Adipose tissue (tissue), 3 donors: ENCODE measurements around the gene TMEM107. TPM values are rescaled to one million over a fixed set of nuclear protein-coding genes. Genes with fewer than 3 reads are reported as not detected.
A peak's percentile ranks its signal among the peaks of the same experiment; 100 is the strongest.

ENCODE experiments used
- H3K27ac ChIP-seq: one replicate; pipeline ENCODE4 v1.5.1; 2013; ENCODE audit warnings: low read depth, low read length
- WGBS, 3 donors: extraction: QIAGEN DNeasy Blood & Tissue Kit; methylation state at CpG; one replicate each; pipeline ENCODE4 v1.1.7; 2013; 5-methylcytosine and 5-hydroxymethylcytosine counted together
- polyA plus RNA-seq, 3 donors: library from polyadenylated mRNA; stranded (reverse); fragments of 200-250 nt; gene quantifications; one replicate each; pipeline ENCODE4 v1.2.3, GENCODE V29; 2013
- donor health status: healthy with polysubstance abuse.
- donor health status: Bipolar disorder and iron deficiency.
- donor health status: healthy.

TMEM107 gene
- polyA plus RNA-seq, 3 donors: 4.5 to 12.1 (median 8.6) TPM

DNA sequence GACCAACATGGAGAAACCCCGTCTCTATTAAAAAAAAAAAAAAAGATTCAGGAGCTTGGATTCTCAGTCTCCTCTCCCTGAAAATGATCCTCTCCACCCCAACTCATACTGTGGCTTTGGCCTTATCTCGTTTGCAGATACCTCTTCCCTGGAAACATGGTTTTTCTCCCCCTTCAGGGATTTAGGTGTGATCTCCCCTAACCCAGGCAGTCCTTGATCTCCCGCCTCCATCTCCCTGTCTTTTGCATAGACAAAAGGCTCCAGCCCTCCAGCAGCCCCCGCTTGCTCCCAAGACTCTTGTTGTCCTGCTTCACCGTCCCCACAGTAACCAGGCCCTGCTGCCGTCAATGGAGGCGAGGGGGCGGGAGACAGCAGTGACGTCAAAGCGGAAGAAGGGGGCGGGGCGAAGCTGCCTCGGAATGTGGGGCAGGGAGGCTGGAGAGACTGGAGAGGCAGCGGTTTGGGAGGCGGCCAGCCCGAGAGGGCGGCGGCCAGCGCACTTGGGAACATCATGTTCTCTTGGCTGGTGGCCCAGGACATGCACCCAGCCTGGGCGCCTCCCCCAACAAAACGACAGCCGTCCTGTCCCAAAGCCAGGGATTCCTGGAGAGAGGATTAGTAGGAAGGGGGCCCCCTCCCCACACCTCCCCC, 22.1 kb downstream of the TMEM107 start:
- 2 to 3% (median 2%) methylated on average over 17 to 22 of the region's 22 CpGs for WGBS, 3 donors
- H3K27ac ChIP-seq: peak overlapping the region; percentile 90

- H3K27ac ChIP-seq: peak overlapping the region; percentile 90
- WGBS, 3 donors: 7 to 19% (median 15%) methylated on average over 13 of the region's 13 CpGs
Observed at GRCh38 chr17:8153525-8153956, 22.6 kb downstream of the TMEM107 start.

GRCh38 chr17:8153031-8153451, 23.1 kb downstream of the TMEM107 start:
- 64 to 68% (median 65%) methylated on average over 7 of the region's 7 CpGs for WGBS, 3 donors
- H3K27ac ChIP-seq: peak overlapping the region; percentile 90

DNA sequence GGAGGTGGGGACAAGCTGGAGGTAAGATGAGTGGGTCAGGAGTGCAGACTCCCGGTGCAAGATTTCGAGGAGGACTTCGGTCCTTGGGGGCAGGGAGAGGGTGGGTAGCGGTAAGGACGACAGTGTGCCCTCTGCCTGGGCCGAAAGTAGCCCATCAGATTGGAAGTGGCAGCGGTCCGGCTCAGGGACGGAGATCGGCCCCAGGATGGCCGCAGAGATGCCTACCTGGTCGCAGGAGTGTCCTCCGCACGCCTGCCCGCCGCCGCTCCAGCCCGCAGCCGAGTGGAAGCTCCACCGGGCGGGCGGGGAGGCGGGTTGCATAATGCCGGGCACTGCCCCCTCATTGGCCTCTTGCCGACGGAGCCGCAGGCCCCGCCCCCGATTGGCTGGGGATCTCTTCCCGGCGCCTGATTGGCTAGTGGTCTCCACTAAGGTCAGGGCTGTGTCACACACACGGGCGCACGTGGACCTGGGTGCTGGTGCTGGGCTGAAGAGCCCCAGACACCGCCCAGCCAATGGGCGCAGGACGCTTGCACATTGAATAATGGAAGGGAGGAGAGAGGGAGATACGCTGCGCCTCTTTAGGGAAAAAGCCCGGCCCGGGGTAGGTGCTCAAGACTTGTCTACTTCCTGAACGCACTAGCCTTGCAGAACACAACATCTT, 23.9 kb downstream of the TMEM107 start, which contains the start of gene PER1:
Gene PER1 (minus strand): TSS at position 293 of the 664 bp plus-strand sequence. CDS start 1,698 bp downstream, outside the sequence.
- H3K27ac ChIP-seq: peak within 1 kb of the TSS; percentile 92
- WGBS, 3 donors: 4 to 7% (median 5%) methylated on average over 34 to 42 of the region's 42 CpGs

DNA sequence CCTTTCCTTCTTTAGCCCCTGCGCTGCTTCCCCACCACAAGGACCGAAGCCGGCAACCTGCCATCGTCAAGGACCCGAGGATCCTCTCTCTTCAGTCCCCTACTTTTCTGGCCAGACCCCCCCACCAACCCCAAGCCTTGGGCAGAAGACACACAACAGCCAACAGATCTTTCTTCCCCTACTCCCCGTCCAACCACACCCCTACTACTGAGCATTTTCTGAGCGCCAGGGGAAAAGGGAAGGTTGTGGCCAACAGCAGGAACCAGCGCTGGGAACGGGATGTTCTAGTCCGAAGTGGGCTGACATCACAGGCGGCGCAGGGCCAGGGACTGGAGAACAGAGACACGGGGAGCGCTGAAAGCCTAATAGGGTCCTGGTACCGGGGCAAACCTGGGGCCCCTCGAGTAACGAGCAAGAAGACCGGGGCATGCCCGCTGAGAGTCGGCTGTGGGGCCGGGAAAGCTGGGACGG, 24.5 kb downstream of the TMEM107 start:
- WGBS, 3 donors: 1 to 15% (median 2%) methylated on average over 21 to 22 of the region's 22 CpGs
- H3K27ac ChIP-seq: peak overlapping the region; percentile 92

- WGBS, 3 donors: 1 to 15% (median 3%) methylated on average over 37 to 38 of the region's 38 CpGs
- H3K27ac ChIP-seq: peak overlapping the region; percentile 92
Observed at GRCh38 chr17:8151120-8151640, 25.0 kb downstream of the TMEM107 start.

GRCh38 chr17:8150194-8151119, 25.7 kb downstream of the TMEM107 start:
- H3K27ac ChIP-seq: no peak overlapping the region
- WGBS, 3 donors: 72 to 76% (median 73%) methylated on average over 18 of the region's 18 CpGs

DNA sequence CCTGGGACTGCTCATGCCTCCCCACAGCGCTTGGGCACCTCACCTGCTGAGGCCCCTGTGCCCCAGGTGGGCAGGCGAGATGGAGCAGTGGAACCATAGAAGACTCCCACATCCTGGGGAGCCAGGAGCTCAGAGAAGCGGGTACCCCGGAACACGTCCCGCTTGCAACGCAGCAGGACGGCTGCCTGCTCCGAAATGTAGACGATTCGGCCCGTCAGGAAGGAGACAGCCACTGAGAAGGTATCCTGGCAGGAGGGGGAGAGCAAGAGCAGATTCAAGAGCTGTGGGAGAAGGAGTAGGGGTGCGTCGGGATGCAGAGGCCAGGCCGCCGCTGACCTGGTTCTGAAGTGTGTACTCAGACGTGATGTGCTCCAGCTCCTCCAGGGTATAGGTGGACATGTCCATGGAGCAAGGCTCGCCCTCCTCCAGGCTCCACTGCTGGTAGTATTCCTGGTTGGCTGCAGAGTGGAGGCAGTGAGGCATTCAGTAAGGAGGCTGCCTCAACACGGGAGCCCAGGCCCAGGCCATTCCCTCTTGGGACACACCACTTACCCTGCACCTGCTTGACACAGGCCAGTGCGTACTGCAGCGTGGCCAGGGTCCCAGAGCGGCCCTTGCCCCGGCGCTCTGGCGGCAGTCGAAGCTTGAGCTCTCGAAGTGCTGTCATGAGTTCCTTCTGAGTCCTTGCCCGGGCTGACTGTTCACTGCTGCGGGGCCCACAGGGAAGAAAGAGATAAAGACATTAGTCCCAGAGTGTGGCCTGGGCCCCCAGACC, 26.6 kb downstream of the TMEM107 start:
- H3K27ac ChIP-seq: no peak overlapping the region
- 94 to 95% (median 94%) methylated on average over 29 of the region's 29 CpGs for WGBS, 3 donors

- 90 to 95% (median 94%) methylated on average over 13 of the region's 13 CpGs for WGBS, 3 donors
Observed at GRCh38 chr17:8148560-8148959, 27.6 kb downstream of the TMEM107 start.

GRCh38 chr17:8147805-8148404, 28.3 kb downstream of the TMEM107 start:
- 92 to 93% (median 93%) methylated on average over 12 to 13 of the region's 13 CpGs for WGBS, 3 donors
- H3K27ac ChIP-seq: no peak overlapping the region

More at GRCh38 chr17:8148560-8148959, 27.6 kb downstream of the TMEM107 start:
- no peak overlapping the region for H3K27ac ChIP-seq

DNA sequence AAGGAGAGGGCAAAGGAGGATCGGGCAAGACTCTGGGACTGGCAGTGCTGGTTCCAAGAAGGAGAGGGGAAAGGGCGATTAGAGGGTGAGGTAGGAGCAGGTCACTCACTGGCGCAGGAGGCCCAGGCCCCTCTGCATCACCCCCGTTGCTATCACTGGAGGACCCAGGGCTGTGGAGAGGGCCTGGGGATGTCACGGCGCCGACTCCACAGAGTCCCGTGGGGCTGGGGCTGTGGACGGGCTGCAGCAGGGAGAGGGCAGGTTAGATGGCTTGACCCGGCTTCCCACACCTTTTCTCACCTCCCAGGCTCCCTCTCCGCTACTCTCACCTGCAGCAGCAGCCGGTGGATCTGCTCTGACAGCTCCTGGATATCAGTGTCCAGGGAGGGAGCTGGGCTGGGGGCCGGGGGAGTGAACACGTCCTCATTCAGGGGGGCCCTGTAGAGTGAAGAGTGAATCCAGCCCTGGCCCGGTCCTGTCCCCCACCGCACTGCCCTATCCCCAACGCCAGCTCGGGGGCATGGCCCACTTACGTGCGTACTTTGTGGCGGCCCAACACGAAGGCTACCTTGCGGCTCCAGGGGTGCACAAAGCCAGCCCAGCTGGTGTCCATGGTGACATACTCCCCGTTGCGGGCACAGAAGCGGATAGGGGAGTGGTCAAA, 28.9 kb downstream of the TMEM107 start:
- WGBS, 3 donors: 88 to 94% (median 90%) methylated on average over 25 to 26 of the region's 26 CpGs
- H3K27ac ChIP-seq: no peak overlapping the region

- 86 to 95% (median 93%) methylated on average over 14 of the region's 14 CpGs for WGBS, 3 donors
- no peak overlapping the region for H3K27ac ChIP-seq
Observed at GRCh38 chr17:8146381-8147140, 29.6 kb downstream of the TMEM107 start.

- 92 to 96% (median 92%) methylated on average over 12 of the region's 12 CpGs for WGBS, 3 donors
- H3K27ac ChIP-seq: no peak overlapping the region
Observed at GRCh38 chr17:8145811-8146210, 30.4 kb downstream of the TMEM107 start.

- 91 to 95% (median 93%) methylated on average over 15 of the region's 15 CpGs for WGBS, 3 donors
- no peak overlapping the region for H3K27ac ChIP-seq
Observed at GRCh38 chr17:8144401-8145231, 31.6 kb downstream of the TMEM107 start.
